ENCODE results near the gene MYH9. TPM values are rescaled to one million over a fixed set of nuclear protein-coding genes. Genes with fewer than 3 reads are reported as not detected.

MYH9 gene
- total RNA-seq, 1 donor from 2014 or later, result 122 TPM

DNA sequence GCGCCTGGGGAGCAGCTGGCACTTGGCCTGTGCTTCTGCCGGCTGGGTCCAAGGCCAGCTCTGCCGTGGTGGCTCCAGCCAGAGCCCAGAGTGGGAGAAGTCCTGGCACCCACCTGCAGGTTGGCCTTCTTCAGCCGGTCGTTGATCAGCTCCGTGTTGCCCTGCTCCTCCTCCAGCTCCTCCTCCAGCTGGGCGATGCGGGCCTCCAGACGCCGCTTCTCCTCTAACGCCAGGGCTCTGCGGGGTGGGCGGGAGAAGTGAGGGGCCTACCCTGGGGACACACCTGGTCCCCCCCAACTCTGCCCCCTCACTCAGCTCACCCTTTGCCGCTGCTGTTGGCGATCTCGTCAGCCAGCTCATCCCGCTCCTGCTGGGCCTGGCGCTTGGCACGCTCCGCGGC, 102.2 kb downstream of the MYH9 start:
- peaks cover 10% of the 10 kb centered on the region for H3K9me3 Mint-ChIP-seq (ENCODE audit: unreplicated experiment)
- peaks cover 4% of the 10 kb centered on the region for H3K27me3 Mint-ChIP-seq (ENCODE audit: unreplicated experiment)
- peaks cover 2% of the 10 kb centered on the region for H3K4me1 Mint-ChIP-seq (ENCODE audit: low read depth, unreplicated experiment)
- H3K36me3 Mint-ChIP-seq (ENCODE audit: unreplicated experiment), result peaks cover 11% of the 10 kb centered on the region
- H3K27ac Mint-ChIP-seq (ENCODE audit: unreplicated experiment), result no peak overlapping the region
- DNase-seq, result no peak
- TF ChIP-seq, protein P1, sequence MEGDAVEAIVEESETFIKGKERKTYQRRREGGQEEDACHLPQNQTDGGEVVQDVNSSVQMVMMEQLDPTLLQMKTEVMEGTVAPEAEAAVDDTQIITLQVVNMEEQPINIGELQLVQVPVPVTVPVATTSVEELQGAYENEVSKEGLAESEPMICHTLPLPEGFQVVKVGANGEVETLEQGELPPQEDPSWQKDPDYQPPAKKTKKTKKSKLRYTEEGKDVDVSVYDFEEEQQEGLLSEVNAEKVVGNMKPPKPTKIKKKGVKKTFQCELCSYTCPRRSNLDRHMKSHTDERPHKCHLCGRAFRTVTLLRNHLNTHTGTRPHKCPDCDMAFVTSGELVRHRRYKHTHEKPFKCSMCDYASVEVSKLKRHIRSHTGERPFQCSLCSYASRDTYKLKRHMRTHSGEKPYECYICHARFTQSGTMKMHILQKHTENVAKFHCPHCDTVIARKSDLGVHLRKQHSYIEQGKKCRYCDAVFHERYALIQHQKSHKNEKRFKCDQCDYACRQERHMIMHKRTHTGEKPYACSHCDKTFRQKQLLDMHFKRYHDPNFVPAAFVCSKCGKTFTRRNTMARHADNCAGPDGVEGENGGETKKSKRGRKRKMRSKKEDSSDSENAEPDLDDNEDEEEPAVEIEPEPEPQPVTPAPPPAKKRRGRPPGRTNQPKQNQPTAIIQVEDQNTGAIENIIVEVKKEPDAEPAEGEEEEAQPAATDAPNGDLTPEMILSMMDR (IDR thresholded peaks at IDR 0.05; ENCODE audit: partially characterized antibody, unreplicated experiment), result no peak
- no peak overlapping the region for H3K4me3 Mint-ChIP-seq (ENCODE audit: unreplicated experiment)

DNA sequence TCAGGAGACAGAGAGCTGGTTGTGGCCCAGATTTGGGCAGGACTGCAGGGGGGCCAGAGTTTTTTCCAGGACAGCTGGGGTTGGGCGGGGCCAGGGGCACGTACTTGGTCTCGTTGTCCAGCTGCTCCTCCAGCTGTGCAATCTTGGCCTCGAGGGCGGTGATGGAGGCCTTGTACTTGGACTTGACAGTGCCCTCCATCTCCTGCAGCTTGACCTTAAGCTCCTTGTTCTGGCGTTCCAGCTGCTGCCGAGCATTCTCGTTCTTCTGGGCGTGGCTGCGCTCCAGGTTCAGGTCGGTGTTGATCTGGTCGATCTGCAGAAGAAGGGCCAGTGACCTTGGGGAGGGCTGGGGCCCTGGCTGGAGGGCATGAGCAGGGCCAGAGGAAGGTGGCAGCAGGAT, 102.8 kb downstream of the MYH9 start:
- DNase-seq, result no peak
- no peak overlapping the region for H3K27ac Mint-ChIP-seq (ENCODE audit: unreplicated experiment)
- peaks cover 10% of the 10 kb centered on the region for H3K36me3 Mint-ChIP-seq (ENCODE audit: unreplicated experiment)
- TF ChIP-seq, protein P1 (IDR thresholded peaks at IDR 0.05; ENCODE audit: partially characterized antibody, unreplicated experiment), result no peak
- H3K4me1 Mint-ChIP-seq (ENCODE audit: low read depth, unreplicated experiment), result peaks cover 2% of the 10 kb centered on the region
- H3K27me3 Mint-ChIP-seq (ENCODE audit: unreplicated experiment), result peaks cover 4% of the 10 kb centered on the region
- no peak overlapping the region for H3K4me3 Mint-ChIP-seq (ENCODE audit: unreplicated experiment)
- H3K9me3 Mint-ChIP-seq (ENCODE audit: unreplicated experiment), result peaks cover 10% of the 10 kb centered on the region

DNA sequence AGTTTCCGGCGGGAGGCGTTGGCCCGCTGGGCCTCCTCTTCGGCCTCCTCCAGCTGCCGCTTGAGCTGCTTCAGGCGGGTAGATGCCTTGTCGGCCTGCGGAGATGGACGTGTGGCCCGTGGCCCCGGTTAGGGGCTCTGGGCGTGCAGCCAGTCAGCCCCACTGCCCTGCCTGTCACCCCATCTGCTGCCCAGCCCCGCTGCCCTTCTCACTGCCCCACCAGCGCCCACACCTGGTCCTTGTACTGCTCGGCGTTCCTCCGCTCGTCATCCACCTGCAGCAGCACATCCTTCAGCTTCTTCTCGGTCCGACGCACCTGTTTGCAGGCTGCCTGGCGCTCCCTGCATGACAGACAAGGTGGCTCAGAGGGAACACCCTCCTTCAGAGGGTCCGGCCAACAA, 103.6 kb downstream of the MYH9 start:
- no peak overlapping the region for H3K27ac Mint-ChIP-seq (ENCODE audit: unreplicated experiment)
- TF ChIP-seq, protein P1 (IDR thresholded peaks at IDR 0.05; ENCODE audit: partially characterized antibody, unreplicated experiment), result no peak
- H3K4me3 Mint-ChIP-seq (ENCODE audit: unreplicated experiment), result no peak overlapping the region
- no peak for DNase-seq
- H3K4me1 Mint-ChIP-seq (ENCODE audit: low read depth, unreplicated experiment), result peaks cover 2% of the 10 kb centered on the region
- H3K36me3 Mint-ChIP-seq (ENCODE audit: unreplicated experiment), result peaks cover 9% of the 10 kb centered on the region
- peaks cover 4% of the 10 kb centered on the region for H3K9me3 Mint-ChIP-seq (ENCODE audit: unreplicated experiment)
- H3K27me3 Mint-ChIP-seq (ENCODE audit: unreplicated experiment), result peaks cover 4% of the 10 kb centered on the region

DNA sequence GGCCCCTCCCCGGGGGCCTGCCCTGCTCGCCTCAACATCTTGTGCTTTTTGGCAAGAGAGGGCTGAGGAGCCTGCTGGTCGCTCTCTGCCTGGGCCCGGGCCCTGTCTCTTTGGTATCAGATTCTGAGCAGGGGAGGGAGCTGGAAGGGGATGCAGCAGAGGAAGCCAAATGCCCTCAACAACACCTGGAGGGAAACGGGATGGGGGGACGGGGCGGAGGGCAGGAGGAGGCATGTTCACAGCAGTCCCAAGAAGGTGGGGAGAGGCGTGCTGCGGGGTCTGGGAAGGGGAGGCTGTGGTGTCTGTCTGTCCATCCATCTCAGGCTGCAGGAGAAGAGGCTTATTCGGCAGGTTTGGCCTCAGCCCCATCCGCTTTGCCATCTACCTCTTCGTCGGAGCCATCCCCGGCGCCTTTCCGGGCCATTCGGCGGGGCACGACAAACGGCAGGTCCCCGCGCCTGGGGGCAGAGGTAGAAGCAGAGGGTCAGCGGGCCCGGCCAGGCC, 105.4 kb downstream of the MYH9 start:
- no peak overlapping the region for H3K4me3 Mint-ChIP-seq (ENCODE audit: unreplicated experiment)
- TF ChIP-seq, protein P1 (IDR thresholded peaks at IDR 0.05; ENCODE audit: partially characterized antibody, unreplicated experiment), result no peak
- H3K27me3 Mint-ChIP-seq (ENCODE audit: unreplicated experiment), result peaks cover 4% of the 10 kb centered on the region
- no peak for DNase-seq
- H3K36me3 Mint-ChIP-seq (ENCODE audit: unreplicated experiment), result peaks cover 6% of the 10 kb centered on the region
- no peak overlapping the region for H3K27ac Mint-ChIP-seq (ENCODE audit: unreplicated experiment)
- peaks cover 2% of the 10 kb centered on the region for H3K4me1 Mint-ChIP-seq (ENCODE audit: low read depth, unreplicated experiment)
- peaks cover 2% of the 10 kb centered on the region for H3K9me3 Mint-ChIP-seq (ENCODE audit: unreplicated experiment)

GRCh38 chr22:36281781-36282327, 105.9 kb downstream of the MYH9 start:
- H3K9me3 Mint-ChIP-seq (ENCODE audit: unreplicated experiment), result no peaks in the 10 kb centered on the region
- no peak for DNase-seq
- peaks cover 4% of the 10 kb centered on the region for H3K27me3 Mint-ChIP-seq (ENCODE audit: unreplicated experiment)
- no peak overlapping the region for H3K27ac Mint-ChIP-seq (ENCODE audit: unreplicated experiment)
- H3K36me3 Mint-ChIP-seq (ENCODE audit: unreplicated experiment), result peaks cover 6% of the 10 kb centered on the region
- TF ChIP-seq, protein P1 (IDR thresholded peaks at IDR 0.05; ENCODE audit: partially characterized antibody, unreplicated experiment), result no peak
- no peak overlapping the region for H3K4me3 Mint-ChIP-seq (ENCODE audit: unreplicated experiment)
- H3K4me1 Mint-ChIP-seq (ENCODE audit: low read depth, unreplicated experiment), result peaks cover 2% of the 10 kb centered on the region

Measured in glutamatergic neuron (in vitro differentiated cells).